ENCODE data around the gene DECR2.

GRCh38 chr16:396199-396598, 5.5 kb upstream of the DECR2 start:
- TF ChIP-seq CTCF (IDR thresholded peaks at IDR 0.05) (no peak), EZH2 (IDR thresholded peaks at IDR 0.05) (no peak), EZH2phosphoT487 (IDR thresholded peaks at IDR 0.05) (no peak)
